Retina (tissue), 1 donor: ENCODE measurements around the gene UPF2.
"Not testable (repeated sequence)": the region's sequence is repeated elsewhere in the genome, so short reads cannot be mapped to it uniquely, and the experiment has no call there.

Experiments used
- DNase-seq: peaks from one replicate; pipeline ENCODE4 v3.0.0-alpha.2; 2016

The UPF2 gene

DNA sequence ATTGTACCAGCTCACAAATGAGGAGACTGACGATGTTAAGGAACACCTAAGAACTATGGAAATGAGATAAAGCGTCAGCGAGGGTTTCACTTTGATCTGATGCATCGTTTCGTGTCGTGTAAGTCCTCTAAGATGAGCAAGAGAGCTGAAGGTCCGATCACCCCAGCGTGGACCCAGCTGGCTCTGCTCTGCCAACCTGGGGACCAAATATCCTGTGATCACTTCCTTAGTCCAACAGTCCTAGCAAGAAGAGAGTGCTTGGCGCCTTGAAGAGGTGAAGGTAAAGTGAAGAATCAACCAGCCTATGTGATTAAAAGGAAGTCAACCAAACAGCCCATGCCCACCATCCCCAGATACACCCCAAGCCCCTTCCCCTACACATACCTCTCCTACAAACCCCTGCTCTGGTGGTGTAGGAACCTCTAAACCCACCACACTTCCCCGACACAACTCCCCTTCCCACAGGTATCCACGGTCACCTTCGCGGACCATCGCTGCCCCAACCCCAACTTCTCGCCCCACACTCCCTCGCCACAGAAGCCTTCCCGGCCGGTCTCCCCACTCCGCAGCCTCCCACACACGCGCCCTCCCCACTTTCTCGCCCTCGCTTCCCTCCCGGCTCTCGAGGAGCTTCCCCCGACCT lies 722 bp downstream of the UPF2 start:
- peak; percentile 13 for DNase-seq

DNA sequence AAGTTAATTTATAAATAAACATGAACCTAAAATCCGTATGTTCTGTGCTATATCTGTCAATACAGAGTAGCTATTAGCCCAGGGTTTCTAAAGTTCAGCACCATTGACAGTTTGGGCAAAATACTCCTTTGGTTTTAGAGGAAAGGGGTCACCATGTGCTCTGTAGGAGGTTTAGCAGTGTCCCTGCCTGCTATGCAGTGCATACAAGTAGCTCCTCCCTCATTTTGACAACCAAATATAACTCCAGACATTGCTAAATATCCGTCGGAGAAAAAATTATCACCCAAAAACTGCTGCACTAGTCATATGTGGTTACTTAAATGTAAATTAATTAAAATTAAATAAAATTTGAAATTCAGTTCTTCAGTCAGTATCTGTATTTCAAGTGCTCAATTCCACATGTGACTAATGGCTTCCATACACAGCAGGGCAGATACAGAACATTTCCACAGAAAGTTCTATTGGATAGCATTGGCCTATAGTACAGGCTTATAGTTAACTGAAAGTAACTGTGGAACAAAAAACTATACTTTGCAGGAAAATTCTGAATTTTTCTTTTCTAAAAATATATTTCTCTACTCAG lies 6.4 kb downstream of the UPF2 start:
- no peak for DNase-seq

DNA sequence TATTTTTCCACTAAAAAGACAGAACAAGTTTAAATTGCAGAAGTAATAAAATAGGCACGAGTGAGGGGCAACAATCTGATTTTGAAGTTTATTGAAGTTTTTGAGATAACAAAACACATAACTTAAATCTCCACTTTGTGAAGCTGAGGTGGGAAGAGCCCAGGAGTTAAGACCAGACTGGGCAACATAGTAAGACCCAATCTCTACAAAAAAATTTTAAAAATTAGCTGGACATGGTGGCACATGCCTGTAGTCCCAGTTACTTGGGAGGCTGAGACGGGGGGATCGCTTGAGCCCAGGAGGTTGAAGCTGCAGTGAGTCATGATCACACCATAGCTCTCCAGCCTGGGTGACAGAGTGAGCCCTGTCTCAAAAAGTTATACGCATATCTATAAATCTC lies 11.2 kb downstream of the UPF2 start:
- DNase-seq = no peak

DNA sequence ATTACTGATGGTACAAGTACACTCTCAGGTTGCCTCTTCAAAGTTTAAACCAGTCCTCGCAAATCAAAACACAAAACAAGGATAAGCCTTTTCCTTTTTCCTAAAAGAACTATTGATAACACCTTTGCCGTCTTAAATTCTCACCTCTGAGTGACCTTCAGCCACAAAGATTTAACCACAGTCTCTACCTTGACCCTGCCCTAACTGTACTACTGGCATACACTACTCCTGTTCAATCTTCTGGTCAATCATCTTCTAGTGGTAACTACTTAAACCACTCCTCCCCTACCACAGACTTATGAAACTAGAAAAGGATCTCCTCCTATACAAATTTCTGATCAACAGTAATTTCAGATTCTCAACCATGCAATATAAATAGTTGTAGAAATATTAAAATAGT lies 15.1 kb downstream of the UPF2 start:
- no peak for DNase-seq

DNA sequence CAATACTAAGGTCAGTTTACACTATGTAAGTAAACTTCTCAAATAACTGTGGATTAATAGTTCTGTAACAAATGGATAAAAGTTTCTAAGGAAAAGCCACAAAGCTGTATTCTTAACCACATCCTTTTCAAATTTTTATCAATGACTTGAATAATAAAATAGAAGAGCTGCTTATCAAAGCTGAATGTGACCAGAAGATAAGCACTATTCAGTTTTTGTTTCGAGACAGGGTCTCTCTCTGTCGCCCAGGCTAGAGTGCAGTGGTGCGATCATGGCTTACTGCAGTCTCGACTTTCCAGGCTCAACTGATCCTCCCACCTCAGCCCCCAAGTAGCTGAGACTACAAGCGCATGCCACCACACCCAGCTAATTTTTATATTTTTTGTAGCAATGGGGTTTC lies 17.0 kb downstream of the UPF2 start:
- DNase-seq = no peak

DNA sequence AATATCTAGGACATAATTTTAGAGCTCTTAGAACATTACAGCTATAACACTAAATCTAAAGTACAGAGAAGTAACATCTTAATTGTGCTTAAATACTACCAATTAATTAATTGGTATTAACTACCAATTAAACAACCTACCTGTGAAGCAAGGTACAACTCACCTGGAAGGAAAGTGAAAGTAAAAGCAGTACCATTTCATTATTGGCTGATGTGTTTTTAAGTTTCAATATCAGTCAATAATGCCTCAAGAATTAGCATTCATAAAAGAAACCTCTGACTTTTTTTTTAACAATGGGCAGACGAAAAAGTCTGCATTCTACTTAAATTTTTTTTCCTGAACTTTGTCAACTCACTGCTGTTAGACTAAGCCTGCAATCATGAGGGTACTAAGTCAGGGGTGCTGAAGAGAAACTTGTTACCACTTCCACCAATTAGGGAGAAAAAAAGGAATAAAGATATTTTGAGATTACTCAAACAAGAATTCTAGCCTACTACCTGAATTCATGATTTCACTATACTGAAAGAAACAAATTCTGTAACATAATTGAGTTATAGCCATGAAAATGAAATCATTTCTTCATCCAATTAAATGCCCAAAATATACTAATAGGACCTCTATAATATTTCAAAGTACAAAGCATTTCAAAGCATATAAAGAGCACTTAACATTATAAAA lies 19.9 kb downstream of the UPF2 start:
- DNase-seq = no peak

DNA sequence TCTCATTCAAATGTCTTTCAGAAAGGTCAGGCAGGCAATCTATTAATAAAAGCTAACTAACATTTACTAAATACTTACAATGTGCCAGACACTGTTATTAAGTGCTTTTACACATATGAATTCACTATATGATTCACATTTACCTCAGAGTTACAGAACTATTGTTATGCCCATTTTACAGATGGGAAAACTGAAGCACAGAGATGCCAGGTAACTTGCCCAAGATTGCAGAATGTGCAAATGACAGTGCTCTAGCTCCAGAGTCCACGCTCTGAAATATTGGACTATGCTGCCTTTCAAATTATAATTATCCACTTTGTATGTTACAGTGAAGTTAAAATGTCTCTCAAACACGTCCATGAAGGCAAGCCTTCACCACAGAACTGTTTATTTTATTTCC lies 22.0 kb downstream of the UPF2 start:
- no peak for DNase-seq

DNA sequence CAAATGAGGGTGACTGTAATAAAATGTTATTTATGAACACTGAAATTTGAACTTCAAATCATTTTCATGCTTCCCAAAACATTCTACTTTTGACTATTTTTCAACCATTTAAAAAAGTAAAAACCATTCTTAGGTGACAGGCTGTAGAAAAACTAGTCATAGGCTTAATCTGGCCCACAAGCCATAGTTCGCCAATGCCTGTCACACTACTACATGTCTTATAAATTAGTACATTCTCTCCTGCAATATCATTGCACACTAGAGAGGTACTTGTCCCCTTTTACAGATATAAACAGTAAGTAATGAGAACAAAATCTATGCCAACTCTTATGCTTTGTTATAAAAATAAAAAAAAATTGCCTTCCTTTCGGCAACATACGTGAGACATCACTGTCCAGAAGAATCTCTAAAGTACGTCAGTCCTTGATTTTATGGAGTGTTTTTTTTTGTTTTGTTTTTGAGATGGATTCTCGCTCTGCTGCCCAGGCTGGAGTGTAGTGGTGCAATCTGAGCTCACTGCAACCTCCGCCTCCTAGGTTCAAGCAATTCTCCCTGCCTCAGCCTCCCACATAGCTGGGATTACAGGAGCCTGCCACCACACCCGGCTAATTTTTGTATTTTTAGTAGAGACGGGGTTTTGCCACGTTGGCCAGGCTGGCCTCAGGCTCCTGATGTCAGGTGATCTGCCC lies 23.2 kb downstream of the UPF2 start:
- DNase-seq = no peak

DNA sequence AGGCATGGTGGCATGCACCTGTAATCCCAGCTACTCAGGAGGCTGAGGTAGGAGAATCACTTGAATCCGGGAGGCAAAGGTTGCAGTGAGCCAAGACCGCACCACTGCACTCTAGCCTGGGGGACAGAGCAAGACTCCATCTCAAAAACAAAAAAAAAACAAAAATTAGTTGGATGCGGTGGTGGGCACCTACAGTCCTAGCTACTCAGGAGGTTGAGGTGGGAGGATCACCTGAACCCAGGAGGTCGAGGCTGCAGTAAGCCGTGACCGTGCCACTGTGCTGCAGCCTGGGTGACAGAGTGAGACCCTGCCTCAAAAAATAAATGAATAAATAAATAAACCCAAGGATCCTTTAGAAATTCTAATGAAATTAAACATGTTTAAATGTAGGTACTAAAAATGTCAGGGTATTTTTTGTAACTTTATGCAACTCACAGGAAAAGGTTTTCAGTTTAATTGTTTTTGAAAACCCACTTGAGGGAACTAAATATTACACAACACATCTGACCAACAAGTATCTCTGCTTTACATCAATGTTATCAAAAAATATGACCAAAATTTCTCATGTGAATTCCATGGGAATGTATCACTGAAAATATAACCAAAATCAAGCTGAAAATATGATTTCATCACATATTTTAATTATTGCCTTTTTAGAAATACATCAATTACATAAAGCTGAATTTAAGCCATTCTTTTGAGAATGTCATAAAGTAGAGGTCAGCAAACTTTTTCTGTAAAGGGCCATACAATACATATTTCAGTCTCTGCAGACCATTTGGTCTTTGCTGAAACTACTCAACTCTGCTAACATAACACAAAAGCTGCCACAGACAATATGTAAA lies 23.9 kb downstream of the UPF2 start:
- DNase-seq = no peak

DNA sequence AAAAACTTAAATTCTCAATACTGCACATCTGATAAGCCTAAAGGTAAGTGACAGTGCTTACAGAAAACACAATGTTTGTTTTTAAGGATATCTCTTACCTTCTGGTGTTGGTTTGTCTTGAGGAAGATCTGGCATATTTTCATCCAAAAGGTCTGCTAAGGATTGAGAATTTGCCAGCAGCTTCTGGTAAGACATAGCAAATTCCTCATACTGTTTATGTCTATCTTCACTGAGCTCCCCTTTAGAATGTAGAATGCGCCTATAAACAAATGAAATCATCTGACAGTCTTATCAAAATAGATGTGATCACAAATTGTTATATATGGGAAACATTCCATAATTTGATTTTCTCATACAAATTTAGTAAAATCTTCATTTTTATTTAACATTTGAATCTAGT lies 28.7 kb downstream of the UPF2 start:
- no peak for DNase-seq

DNA sequence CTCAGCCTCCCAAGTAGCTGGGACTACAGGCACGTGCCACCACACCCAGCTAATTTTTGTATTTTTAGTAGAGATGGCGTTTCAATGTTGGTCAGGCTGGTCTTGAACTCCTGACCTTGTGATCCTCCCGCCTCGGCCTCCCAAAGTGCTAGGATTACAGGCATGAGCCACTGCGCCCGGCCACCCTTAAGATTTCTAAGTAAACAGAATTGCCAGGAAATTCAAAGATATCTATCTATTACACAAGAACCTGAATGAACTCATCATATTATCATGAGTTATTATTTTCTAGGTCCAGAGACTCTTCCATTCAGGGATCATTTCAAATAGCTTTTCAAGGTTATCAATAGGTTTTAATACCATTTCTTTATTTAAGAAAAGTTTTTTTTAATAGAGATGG lies 29.2 kb downstream of the UPF2 start:
- DNase-seq = not testable (repeated sequence)

DNA sequence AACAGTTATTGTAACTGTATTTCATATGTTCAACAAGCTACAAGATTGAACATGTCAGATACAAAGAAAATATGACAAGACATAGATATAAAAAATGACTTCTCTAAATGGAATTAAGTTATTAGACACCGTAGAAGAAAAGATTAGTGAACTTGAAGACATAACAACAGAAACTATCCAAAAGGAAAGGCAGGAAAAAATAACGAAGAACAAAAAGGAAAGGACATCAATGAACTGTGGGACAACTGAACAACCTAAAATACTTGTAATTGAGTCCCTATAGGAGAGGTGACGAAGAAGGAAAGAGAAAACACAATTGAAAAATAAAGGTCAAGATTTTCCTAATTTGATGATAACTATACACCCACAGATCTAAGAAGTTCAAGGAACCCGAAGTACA lies 32.3 kb downstream of the UPF2 start:
- DNase-seq = no peak

DNA sequence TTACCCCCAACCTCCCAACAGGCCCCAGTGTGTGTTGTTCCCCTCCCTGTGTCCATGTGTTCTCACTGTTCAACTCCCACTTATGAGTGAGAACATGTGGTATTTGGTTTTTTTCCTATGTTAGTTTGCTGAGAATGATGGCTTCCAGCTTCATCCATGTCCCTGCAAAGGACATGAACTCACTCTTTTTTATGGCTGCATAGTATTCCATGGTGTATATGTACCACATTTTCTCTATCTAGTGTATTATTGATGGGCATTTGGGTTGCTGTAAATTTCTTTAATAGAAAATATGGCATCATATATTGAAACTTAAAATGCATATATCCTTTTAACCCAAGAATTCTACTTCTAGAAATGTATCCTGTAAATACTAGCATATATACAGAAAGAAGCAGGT lies 33.8 kb downstream of the UPF2 start:
- DNase-seq = not testable (repeated sequence)

DNA sequence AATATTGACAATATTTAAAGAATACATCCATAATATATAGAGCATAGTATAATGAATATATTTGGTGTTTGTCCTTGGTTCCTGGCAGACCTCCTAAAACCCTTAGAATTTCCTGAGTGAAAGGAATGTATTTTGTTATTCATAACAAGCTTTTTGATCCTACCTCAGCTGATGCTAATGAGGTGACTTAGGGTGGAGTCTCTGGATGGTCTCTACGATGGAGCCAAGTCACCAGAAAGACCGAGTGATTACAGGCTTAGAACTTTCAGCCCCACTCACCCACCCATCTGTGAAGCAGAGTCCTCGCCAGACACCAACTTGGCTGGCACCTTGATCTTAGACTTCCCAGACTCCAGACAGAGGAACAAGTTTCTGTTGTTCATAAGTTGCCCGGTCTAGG lies 35.9 kb downstream of the UPF2 start:
- DNase-seq = no peak

DNA sequence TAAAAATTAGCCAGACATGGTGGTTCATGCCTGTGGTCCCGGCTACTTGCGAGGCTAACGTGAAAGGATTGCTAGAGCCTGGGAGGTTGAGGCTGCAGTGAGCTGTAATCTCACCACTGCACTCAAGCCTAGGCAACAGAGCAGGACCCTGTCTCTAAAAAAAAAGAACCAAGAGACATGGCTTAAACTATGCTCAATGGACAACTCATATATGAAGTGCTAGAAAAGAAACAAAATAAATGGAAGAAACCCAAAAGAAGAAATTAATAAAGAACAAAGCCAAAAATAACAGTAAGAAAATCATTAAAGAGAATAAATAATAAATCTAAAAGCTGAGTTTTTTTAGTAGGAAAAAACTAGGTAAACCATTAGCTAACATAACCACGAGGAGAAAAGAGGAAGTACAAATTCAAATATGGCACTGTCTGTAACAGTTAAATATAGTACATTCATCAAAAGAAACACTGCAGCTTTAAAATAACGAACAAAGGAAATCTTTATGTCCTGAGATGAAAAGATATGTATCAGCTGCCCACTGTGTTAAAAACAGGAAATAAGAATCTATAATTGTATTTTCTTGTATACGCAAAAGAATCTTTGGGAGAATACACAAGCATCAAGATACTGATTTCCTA lies 48.7 kb downstream of the UPF2 start:
- no peak for DNase-seq

DNA sequence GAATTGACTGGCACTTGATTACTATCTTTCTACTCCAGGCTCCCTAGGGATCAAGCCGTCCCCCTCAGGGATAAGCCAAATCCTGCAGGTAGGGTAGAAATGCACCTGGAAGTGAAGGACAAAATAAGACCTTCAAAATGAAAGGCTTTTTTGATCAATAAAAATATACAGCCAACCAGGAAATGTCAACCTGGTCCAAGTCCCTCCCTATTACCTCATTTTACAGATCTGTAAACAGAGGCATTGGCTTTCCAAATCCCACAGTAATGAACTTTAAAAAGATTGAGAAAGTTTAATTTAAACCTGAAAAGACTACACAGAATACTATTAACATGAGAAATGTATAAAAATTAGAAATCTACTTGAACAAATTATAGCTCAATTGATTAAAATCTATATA lies 53.7 kb downstream of the UPF2 start:
- no peak for DNase-seq

DNA sequence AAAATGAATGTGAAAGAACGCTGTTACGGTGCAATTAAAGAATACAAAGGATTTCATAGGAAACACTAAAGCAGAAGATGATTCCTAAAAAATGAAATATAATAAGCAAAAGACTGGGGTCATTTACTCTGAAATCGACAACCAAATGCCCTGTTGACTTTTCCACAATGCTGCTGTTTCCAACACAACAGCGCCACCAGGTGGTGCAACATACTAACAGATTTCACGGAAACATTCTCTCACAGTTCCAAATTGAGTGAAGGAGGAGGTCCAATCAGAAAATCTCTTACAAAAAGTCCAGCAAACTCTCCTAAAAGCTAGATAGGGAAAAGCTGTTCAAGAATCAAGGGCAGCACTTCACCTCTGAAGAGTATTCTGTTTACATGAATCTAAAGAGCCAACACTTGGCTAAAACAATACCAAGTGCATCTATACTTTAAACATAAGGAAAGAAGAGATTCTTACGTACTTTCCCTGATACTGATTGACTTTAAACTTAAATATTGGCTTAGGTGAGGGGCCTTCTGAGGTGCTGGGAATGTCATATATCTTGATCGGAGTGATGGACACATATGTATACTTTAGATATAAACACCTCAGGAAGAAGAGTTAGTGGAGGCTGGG lies 55.9 kb downstream of the UPF2 start:
- DNase-seq = peak; percentile 59

DNA sequence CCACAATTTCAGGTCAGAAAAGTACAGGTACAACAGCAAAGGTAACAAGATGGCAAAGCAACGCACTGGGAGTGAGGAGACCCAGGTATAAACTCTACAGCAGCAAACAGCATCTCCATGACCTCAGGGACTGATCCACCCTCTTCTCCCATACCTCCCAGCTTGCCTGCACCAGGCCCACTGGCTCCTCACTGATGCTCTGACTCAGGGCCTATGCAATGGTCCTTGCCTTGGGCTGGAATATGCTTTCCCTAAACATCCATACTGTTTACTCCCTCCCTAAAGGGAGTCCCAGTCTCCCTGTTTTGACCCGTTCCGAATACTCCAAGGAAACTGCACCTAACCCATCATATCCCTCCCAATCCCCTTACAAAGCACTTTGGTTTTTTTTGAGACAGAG lies 60.4 kb downstream of the UPF2 start:
- DNase-seq = no peak

DNA sequence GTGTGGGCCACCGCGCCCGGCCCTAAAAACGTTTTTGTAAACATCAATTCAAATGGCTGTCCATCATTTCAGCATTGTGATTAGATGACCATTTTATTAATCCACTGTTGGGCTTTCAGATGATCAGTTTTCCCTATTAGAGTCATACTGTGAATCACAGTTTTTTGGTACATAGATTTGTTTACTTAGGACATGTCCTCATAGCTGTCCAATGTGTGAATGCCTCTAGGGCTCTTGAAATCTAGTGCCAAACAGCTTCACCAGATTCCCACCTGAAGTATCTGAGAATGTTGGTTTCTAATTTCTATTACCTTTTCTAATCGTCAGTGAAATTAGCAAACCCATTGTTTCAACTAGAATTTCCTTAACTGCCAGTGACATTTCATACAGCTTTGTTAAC lies 66.8 kb downstream of the UPF2 start:
- no peak for DNase-seq

DNA sequence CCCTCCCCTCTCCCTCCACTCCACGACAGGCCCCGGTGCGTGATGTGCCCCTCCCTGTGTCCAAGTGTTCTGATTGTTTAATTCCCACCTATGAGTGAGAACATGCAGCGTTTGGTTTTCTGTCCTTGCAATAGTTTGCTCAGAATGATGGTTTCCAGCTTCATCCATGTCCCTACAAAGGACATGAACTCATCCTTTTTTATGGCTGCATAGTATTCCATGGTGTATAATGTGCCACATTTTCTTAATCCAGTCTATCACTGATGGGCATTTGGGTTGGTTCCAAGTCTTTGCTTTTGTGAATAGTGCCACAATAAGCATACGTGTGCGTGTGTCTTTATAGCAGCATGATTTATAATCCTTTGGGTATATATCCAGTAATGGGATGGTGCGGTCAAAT lies 70.1 kb downstream of the UPF2 start:
- DNase-seq = not testable (repeated sequence)

DNA sequence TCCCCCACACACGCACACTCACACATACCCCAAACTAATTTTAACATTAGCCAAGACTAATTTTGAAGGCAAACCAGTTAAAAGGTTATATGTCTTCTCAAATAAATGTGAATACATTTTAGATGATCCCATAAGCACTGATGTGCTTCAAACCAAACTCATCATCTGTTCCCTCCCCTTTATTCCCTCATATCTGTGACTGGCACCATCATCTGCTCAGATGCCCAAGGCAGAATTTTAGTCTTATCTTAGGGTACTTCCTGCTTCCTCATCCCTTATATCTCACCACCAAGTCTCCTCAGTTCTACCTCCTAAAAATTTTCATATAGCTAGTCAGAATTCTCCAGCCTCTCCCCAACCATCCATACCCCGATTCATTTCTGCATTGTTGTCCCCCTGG lies 80.4 kb downstream of the UPF2 start:
- DNase-seq = no peak

DNA sequence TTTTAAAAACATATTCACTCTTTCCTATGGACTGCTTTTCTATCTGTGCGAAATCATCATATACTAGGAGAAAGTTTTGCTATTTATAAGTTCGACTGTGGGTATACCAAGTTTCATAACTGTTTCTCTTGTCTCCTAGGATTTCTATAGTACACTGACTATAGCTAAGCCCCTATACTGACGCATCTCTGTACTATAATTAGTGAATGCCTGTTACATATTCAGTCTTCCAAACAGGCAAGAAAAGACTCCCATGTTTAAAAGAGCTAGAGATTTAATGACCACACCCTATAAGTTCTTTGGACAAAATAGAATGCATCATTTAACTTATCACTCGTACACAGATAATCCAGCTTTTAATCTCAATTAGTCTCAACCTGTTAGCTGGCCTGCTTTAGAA lies 80.8 kb downstream of the UPF2 start:
- DNase-seq = no peak
